ENCODE measurements around the gene LTA4H. TPM values are rescaled to one million over a fixed set of nuclear protein-coding genes. Genes with fewer than 3 reads are reported as not detected.

Gene LTA4H
- polyA plus RNA-seq, 3 donors from 2014 or later, result 65.9 to 78.1 (median 67.2) TPM

GRCh38 chr12:96051756-96052485 is 16.5 kb upstream of the LTA4H start:
- peaks cover 0 to 9% (median 3%) of the 10 kb centered on the region in 3 donors for H3K36me3 Mint-ChIP-seq
- H3K27ac Mint-ChIP-seq, result no peak overlapping the region
- peaks cover 0 to 3% (median 0%) of the 10 kb centered on the region in 3 donors for H3K27me3 Mint-ChIP-seq (ENCODE audit: low read depth in 3 of 3)
- no peak for DNase-seq
- no peak overlapping the region for H3K4me3 Mint-ChIP-seq
- H3K4me1 Mint-ChIP-seq, result peaks cover 23 to 30% of the 10 kb centered on the region in 2 donors
- no peaks in the 10 kb centered on the region for H3K9me3 Mint-ChIP-seq

GRCh38 chr12:96050139-96050538 is 14.8 kb upstream of the LTA4H start:
- Mint-ChIP-seq H3K27ac (no peak overlapping the region), H3K4me1 (peaks cover 39 to 47% of the 10 kb centered on the region in 2 donors), H3K9me3 (no peaks in the 10 kb centered on the region)

GRCh38 chr12:96049101-96049500 is 13.7 kb upstream of the LTA4H start:
- H3K9me3 Mint-ChIP-seq, result no peaks in the 10 kb centered on the region
- peaks cover 0 to 4% (median 0%) of the 10 kb centered on the region in 3 donors for H3K27me3 Mint-ChIP-seq (ENCODE audit: low read depth in 3 of 3)
- DNase-seq, result no peak
- peaks cover 47 to 53% of the 10 kb centered on the region in 2 donors for H3K4me1 Mint-ChIP-seq
- H3K36me3 Mint-ChIP-seq, result peaks cover 0 to 3% (median 0%) of the 10 kb centered on the region in 3 donors
- no peak overlapping the region for H3K4me3 Mint-ChIP-seq
- H3K27ac Mint-ChIP-seq, result no peak overlapping the region

More at GRCh38 chr12:96050139-96050538, 14.8 kb upstream of the LTA4H start:
- Mint-ChIP-seq H3K4me3 (no peak overlapping the region), H3K36me3 (peaks cover 0 to 3% (median 0%) of the 10 kb centered on the region in 3 donors), H3K27me3 (ENCODE audit: low read depth in 3 of 3) (peaks cover 0 to 4% (median 0%) of the 10 kb centered on the region in 3 donors)
- DNase-seq, result no peak

GRCh38 chr12:96048393-96048969 is 13.1 kb upstream of the LTA4H start:
- H3K4me3 Mint-ChIP-seq, result no peak overlapping the region

DNA sequence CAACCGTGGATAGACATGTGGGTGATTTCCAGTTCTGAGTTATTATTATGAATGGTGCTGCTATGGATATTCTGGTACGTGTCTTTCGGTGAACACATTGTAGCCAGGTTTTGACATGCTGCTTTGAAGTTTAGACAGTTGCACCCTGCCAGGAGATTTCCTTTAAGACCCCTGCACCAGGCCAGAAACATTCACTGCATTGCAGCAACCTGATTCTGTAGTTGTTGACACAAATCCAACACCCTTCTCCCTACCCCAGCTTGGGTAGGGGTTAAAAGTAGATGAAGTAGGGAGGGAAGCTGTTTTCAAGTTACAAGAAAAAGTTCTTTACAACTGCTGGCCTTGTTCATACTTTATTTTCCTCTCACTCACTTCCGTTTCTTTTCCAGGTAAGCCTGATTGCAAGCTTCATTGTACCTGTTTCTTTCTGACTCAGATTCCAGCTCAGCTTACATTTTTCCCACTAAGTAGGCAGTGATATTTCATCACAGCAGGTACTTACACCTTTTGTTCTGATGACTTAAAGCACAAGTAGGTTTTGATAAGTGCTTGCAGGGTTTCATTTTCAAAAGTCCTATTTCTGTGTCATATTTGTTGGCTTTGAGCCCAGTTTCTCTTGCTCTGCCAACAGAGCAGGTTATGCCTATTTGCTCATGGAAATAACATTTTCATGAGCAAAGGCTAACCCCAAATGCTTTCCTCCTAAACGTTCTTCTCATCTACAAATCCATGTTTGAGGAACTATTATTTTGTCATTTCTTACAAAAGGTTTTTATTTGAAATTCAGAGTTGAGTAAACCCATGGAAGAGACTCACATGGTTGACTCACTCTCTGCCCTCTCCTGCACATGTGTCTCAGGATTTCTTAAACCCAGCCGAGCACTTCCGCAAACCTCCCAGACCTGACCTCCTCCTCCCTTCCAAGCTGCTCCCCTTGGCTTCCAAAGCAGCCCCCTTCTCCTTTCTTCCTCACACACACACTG is 12.1 kb upstream of the LTA4H start:
- DNase-seq, result peak in 1 of 3 donors; percentile 14
- Mint-ChIP-seq H3K27ac (peak overlapping the region; percentile 75 to 85 (median 80)), H3K4me3 (peak overlapping the region in 3 of 5 donors; percentile 5 to 22 (median 22)), H3K9me3 (no peaks in the 10 kb centered on the region), H3K36me3 (peaks cover 0 to 3% (median 0%) of the 10 kb centered on the region in 3 donors), H3K27me3 (ENCODE audit: low read depth in 3 of 3) (peaks cover 0 to 4% (median 0%) of the 10 kb centered on the region in 3 donors), H3K4me1 (peaks cover 47 to 55% of the 10 kb centered on the region in 2 donors)

More at GRCh38 chr12:96048393-96048969, 13.1 kb upstream of the LTA4H start:
- no peak for DNase-seq
- Mint-ChIP-seq H3K9me3 (no peaks in the 10 kb centered on the region), H3K27ac (peak overlapping the region in 5 of 6 donors; percentile 12 to 75 (median 57)), H3K4me1 (peaks cover 47 to 53% of the 10 kb centered on the region in 2 donors), H3K36me3 (peaks cover 0 to 3% (median 0%) of the 10 kb centered on the region in 3 donors), H3K27me3 (ENCODE audit: low read depth in 3 of 3) (peaks cover 0 to 4% (median 0%) of the 10 kb centered on the region in 3 donors)

DNA sequence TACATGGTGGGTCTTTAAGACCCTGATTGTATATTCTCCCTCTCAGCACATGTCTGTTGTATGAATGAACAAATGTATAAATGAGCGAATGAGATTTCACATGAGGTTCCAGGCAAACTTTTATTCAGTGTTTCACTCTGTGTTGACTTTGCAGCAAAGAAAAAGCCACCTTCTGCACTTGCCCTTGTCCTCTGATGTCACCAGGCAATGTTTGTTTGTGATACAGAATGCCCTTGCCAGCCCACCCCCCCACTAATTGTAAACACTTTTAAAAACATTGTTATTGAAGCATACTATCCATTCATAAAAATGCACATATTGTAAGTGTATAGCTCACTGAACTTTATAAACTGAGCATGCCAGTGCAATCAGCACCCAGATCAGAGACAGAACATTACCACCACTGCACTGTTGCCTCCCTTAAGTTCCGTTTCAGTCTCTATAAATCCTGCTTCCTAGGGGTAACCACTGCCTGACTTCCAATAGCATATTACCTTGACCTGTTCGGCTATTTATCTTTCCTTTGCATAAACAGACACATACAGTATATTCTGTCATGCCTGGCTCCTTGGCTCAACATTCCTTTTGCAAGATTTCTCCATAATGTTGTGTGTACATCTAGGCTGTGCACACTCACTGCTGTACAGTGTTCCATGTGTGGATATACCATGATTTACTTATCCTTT is 11.3 kb upstream of the LTA4H start:
- peak overlapping the region; percentile 1 to 81 (median 72) for H3K27ac Mint-ChIP-seq
- H3K9me3 Mint-ChIP-seq, result no peaks in the 10 kb centered on the region
- H3K4me1 Mint-ChIP-seq, result peaks cover 47 to 55% of the 10 kb centered on the region in 2 donors
- no peak for DNase-seq
- H3K36me3 Mint-ChIP-seq, result peaks cover 0 to 3% (median 0%) of the 10 kb centered on the region in 3 donors
- H3K27me3 Mint-ChIP-seq (ENCODE audit: low read depth in 3 of 3), result peaks cover 0 to 4% (median 0%) of the 10 kb centered on the region in 3 donors
- H3K4me3 Mint-ChIP-seq, result peak overlapping the region in 3 of 5 donors; percentile 2 to 22 (median 5)

DNA sequence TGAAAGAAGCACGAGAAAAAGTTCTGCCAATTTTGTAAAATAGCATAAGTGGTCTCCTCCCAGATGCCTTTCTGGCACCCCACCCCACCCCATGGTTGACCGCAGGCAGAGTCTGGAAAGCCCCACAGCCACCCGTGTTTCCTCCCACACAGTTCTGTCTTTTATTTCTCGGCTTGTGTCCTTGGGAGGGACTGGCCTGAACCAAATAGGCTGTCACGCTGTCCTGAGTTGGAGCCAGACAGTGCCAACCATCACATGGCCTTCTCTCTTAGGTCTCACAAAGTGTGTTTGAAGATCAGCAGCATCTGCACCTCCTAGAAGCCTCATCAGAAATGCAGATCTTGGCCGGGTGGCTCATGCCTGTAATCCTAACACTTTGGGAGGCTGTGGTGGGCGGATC is 10.2 kb upstream of the LTA4H start:
- Mint-ChIP-seq H3K27ac (peak overlapping the region; percentile 77 to 90 (median 80)), H3K9me3 (no peaks in the 10 kb centered on the region), H3K4me3 (peak overlapping the region; percentile 60 to 69 (median 66)), H3K27me3 (ENCODE audit: low read depth in 3 of 3) (peaks cover 0 to 4% (median 2%) of the 10 kb centered on the region in 3 donors), H3K36me3 (peaks cover 0 to 3% (median 0%) of the 10 kb centered on the region in 3 donors), H3K4me1 (peaks cover 47 to 55% of the 10 kb centered on the region in 2 donors)
- DNase-seq, result peak; percentile 66 to 75 (median 71)

- no peaks in the 10 kb centered on the region for H3K9me3 Mint-ChIP-seq
- DNase-seq, result no peak
- peak overlapping the region; percentile 44 to 69 (median 60) for H3K4me3 Mint-ChIP-seq
- H3K27ac Mint-ChIP-seq, result peak overlapping the region; percentile 61 to 90 (median 80)
- no peaks in the 10 kb centered on the region for H3K36me3 Mint-ChIP-seq
- H3K27me3 Mint-ChIP-seq (ENCODE audit: low read depth in 3 of 3), result peaks cover 0 to 5% (median 2%) of the 10 kb centered on the region in 3 donors
- H3K4me1 Mint-ChIP-seq, result peaks cover 47 to 55% of the 10 kb centered on the region in 2 donors
These were observed 9.5 kb upstream of the LTA4H start for GRCh38 chr12:96044943-96045290.

GRCh38 chr12:96044017-96044942 is 8.9 kb upstream of the LTA4H start:
- Mint-ChIP-seq H3K4me3 (peak overlapping the region; percentile 50 to 69 (median 60)), H3K27me3 (ENCODE audit: low read depth in 3 of 3) (peaks cover 0 to 5% (median 2%) of the 10 kb centered on the region in 3 donors), H3K9me3 (no peaks in the 10 kb centered on the region), H3K27ac (peak overlapping the region; percentile 63 to 90 (median 80)), H3K4me1 (peaks cover 47 to 55% of the 10 kb centered on the region in 2 donors), H3K36me3 (no peaks in the 10 kb centered on the region)
- DNase-seq, result peak in 2 of 3 donors; percentile 28 to 33

DNA sequence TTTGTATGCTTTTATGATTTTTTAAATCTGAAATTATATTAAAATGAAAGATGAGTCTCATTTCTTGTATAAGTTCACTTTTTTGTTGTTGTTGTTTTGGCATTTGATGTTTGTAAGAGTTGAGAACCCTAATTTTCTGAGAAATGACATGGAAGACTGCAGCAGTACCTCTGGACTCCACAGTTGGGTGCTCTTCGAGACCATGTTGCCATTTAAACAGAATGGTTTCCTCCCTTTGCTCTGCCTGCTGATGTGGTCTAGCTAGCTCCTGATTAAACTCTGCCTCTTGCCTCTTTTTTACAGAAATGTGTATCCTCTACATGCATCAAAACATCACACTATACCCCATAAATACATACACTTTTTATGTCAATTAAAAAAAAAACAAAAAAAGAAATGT is 5.8 kb upstream of the LTA4H start:
- peaks cover 0 to 5% (median 2%) of the 10 kb centered on the region in 3 donors for H3K27me3 Mint-ChIP-seq (ENCODE audit: low read depth in 3 of 3)
- H3K36me3 Mint-ChIP-seq, result no peaks in the 10 kb centered on the region
- DNase-seq, result no peak
- H3K27ac Mint-ChIP-seq, result no peak overlapping the region
- H3K4me1 Mint-ChIP-seq, result peaks cover 24 to 30% of the 10 kb centered on the region in 2 donors
- no peaks in the 10 kb centered on the region for H3K9me3 Mint-ChIP-seq
- no peak overlapping the region for H3K4me3 Mint-ChIP-seq

DNA sequence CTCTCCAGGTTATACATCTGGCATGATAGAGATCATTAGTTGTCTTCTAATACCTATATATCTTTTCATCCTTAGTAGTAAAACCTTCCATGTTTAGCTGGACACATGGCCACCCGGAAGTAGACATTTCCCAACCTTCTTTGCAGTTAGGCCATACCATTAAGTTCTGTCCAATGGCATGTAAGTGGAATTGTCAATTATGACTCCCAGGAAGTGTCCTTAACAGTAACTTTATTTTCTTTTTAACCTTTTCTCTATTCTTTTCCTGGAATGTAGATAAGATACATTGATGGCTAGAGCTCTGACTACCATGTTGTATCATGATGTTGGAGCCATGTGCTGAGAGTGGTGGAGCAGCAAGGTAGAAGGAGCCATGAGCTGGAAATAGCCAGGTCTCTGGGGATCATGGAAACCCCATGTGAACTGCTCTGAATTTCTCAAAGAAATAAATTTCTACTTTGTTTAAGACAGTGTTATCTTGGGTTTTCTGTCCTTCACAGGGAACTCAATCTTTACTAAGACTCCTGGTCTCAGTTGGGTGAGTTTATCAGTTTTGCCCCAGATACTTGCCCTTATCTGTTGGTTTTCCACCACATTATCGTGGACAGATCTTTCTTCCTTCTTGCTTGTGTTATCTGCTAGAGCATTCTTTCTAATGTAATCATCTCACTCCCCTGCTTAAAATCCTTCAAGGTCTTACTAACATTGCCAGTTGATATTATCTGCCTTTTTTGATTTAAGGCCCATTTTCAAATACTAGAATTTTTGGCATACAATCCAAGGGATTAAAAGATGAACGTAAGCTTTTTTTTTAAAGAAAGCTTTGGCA is 5.1 kb upstream of the LTA4H start:
- no peaks in the 10 kb centered on the region for H3K9me3 Mint-ChIP-seq
- H3K36me3 Mint-ChIP-seq, result no peaks in the 10 kb centered on the region
- H3K27me3 Mint-ChIP-seq (ENCODE audit: low read depth in 3 of 3), result peaks cover 0 to 5% (median under 1%) of the 10 kb centered on the region in 3 donors
- peaks cover 19 to 24% of the 10 kb centered on the region in 2 donors for H3K4me1 Mint-ChIP-seq
- no peak overlapping the region for H3K27ac Mint-ChIP-seq
- no peak overlapping the region for H3K4me3 Mint-ChIP-seq
- no peak for DNase-seq
